ENCODE data around the gene LZTR1.
"Not testable (repeated sequence)": the region's sequence is repeated elsewhere in the genome, so short reads cannot be mapped to it uniquely, and the experiment has no call there.

The LZTR1 gene

GRCh38 chr22:21042978-21043859 lies 61.1 kb downstream of the LZTR1 start:
- DNase-seq: no peak

GRCh38 chr22:21043860-21044535 lies 61.9 kb downstream of the LZTR1 start:
- no peak for DNase-seq

GRCh38 chr22:21044931-21045584 lies 63.0 kb downstream of the LZTR1 start:
- no peak for DNase-seq

GRCh38 chr22:21045585-21046294 lies 63.6 kb downstream of the LZTR1 start, which contains the start of gene LRRC74B:
LRRC74B (plus strand) TSS chr22:21045946; CDS start chr22:21045987, 41 bp downstream.
- peak; percentile 70 to 84 for DNase-seq

GRCh38 chr22:21047035-21047661 lies 65.1 kb downstream of the LZTR1 start:
- no peak for DNase-seq

- DNase-seq: no peak
Measured at GRCh38 chr22:21047730-21048129, 65.6 kb downstream of the LZTR1 start.

GRCh38 chr22:21048448-21048847 lies 66.4 kb downstream of the LZTR1 start:
- not testable (repeated sequence) for DNase-seq
